Left ventricle myocardium superior (tissue), 1 donor: Measurements from ENCODE around the gene NR3C1. TPM values are rescaled to one million over a fixed set of nuclear protein-coding genes. Genes with fewer than 3 reads are reported as not detected.

Experiments used
- ATAC-seq: fragments of 200-7000 bp; cut with Tn5 transposase; one replicate; pipeline ENCODE4 v1.9.1; 2020; ENCODE audit warnings: mild to moderate bottlenecking, moderate library complexity
- DNase-seq: peaks from one replicate; pipeline ENCODE4 v3.0.0-alpha.2; 2020
- intact Hi-C: fragments of 100-400 bp; cut with micrococcal nuclease; formaldehyde crosslinking; loops from one replicate; pipeline ENCODE4 v1.11.0; 2022
- total RNA-seq: library from RNA; stranded (reverse); fragmentation: NEBNext Ultra II Directional; extraction: Animal tissue kit (Norgen Biotek cat#: 25700); gene quantifications from one replicate; pipeline ENCODE4 v1.2.1, GENCODE V29; 2021
- donor health status: DM: no; HTN: yes; CAD: no; lungs with severe emphysema.

The NR3C1 gene
- total RNA-seq, 1 donor from 2014 or later: 53.0 TPM

GRCh38 chr5:143319437-143320227, 83.9 kb downstream of the NR3C1 start:
- ATAC-seq (peak; percentile 54), DNase-seq (no peak)
- intact Hi-C loops: no loop called here

- DNase-seq: no peak
- intact Hi-C loops: no loop called here
Observed at GRCh38 chr5:143318833-143319232, 84.7 kb downstream of the NR3C1 start.

GRCh38 chr5:143318270-143318669, 85.2 kb downstream of the NR3C1 start:
- DNase-seq (no peak), ATAC-seq (no peak)
- intact Hi-C loops: no loop called here

More at GRCh38 chr5:143318833-143319232, 84.7 kb downstream of the NR3C1 start:
- ATAC-seq: no peak

- intact Hi-C loops: no loop called here
- DNase-seq (no peak), ATAC-seq (peak; percentile 55)
Observed at GRCh38 chr5:143316844-143317631, 86.4 kb downstream of the NR3C1 start.

- ATAC-seq: no peak
- intact Hi-C loops: no loop called here
- DNase-seq: no peak
Observed at GRCh38 chr5:143316337-143316736, 87.1 kb downstream of the NR3C1 start.

GRCh38 chr5:143315929-143316328, 87.6 kb downstream of the NR3C1 start:
- ATAC-seq (peak; percentile 37), DNase-seq (no peak)
- intact Hi-C loops: no loop called here

- intact Hi-C loops: no loop called here
- DNase-seq: no peak
- no peak for ATAC-seq
Observed at GRCh38 chr5:143315214-143315613, 88.3 kb downstream of the NR3C1 start.

GRCh38 chr5:143314659-143315058, 88.8 kb downstream of the NR3C1 start:
- DNase-seq (no peak), ATAC-seq (peak; percentile 39)
- intact Hi-C loops: no loop called here

GRCh38 chr5:143314099-143314498, 89.4 kb downstream of the NR3C1 start:
- intact Hi-C loops: no loop called here
- ATAC-seq (no peak), DNase-seq (no peak)

GRCh38 chr5:143313298-143313852, 90.1 kb downstream of the NR3C1 start:
- ATAC-seq (no peak), DNase-seq (no peak)
- intact Hi-C loops: no loop called here

- no peak for ATAC-seq
- intact Hi-C loops: no loop called here
- DNase-seq: no peak
Observed at GRCh38 chr5:143312822-143313221, 90.7 kb downstream of the NR3C1 start.

- intact Hi-C loops: no loop called here
- ATAC-seq: no peak
Observed at GRCh38 chr5:143311955-143312354, 91.5 kb downstream of the NR3C1 start.

GRCh38 chr5:143311428-143311827, 92.1 kb downstream of the NR3C1 start:
- no peak for ATAC-seq
- no peak for DNase-seq
- intact Hi-C loops: no loop called here

More at GRCh38 chr5:143311955-143312354, 91.5 kb downstream of the NR3C1 start:
- no peak for DNase-seq

GRCh38 chr5:143309661-143310431, 93.6 kb downstream of the NR3C1 start:
- DNase-seq (no peak), ATAC-seq (no peak)
- intact Hi-C loops: loop anchor here (10.0 kb wide), 1 partner anchor 85 kb away; no protein-coding TSS in a partner anchor

GRCh38 chr5:143308731-143309130, 94.8 kb downstream of the NR3C1 start:
- intact Hi-C loops: loop anchor here (10.0 kb wide), 1 partner anchor 86 kb away; no protein-coding TSS in a partner anchor
- DNase-seq (no peak), ATAC-seq (no peak)

GRCh38 chr5:143306040-143306439, 97.4 kb downstream of the NR3C1 start:
- DNase-seq (no peak), ATAC-seq (no peak)
- intact Hi-C loops: loop anchor here (10.0 kb wide), 1 partner anchor 89 kb away; no protein-coding TSS in a partner anchor

GRCh38 chr5:143304836-143305475, 98.5 kb downstream of the NR3C1 start:
- intact Hi-C loops: loop anchor here (10.0 kb wide), 1 partner anchor 90 kb away; no protein-coding TSS in a partner anchor
- ATAC-seq (no peak), DNase-seq (no peak)

GRCh38 chr5:143302341-143303045, 101.0 kb downstream of the NR3C1 start:
- ATAC-seq (no peak), DNase-seq (no peak)
- intact Hi-C loops: loop anchor here (10.0 kb wide), 1 partner anchor 92 kb away; no protein-coding TSS in a partner anchor
